T-helper 17 cell (primary cell): ENCODE measurements around the gene XYLT1. TPM values are rescaled to one million over a fixed set of nuclear protein-coding genes. Genes with fewer than 3 reads are reported as not detected.
A peak's percentile ranks its signal among the peaks of the same experiment; 100 is the strongest.

Experiments
- ATAC-seq: fragments of 150-1000 bp; cut with Tn5 transposase; 2 replicates; pipeline ENCODE4 v1.10.0; 2021; ENCODE audit warnings: mild to moderate bottlenecking, moderate library complexity
- DNase-seq, 3 donors: peaks; one replicate each; pipeline versions ENCODE4 v3.0.0 to v3.0.0-alpha.2; 2020 to 2021
- H3K9me3 ChIP-seq: one replicate; pipeline ENCODE4 v1.7.0; 2013; ENCODE audit warnings: low read length, mild to moderate bottlenecking; ENCODE audit not compliant: control insufficient read depth, poor library complexity, severe bottlenecking
- H3K27ac Mint-ChIP-seq: one replicate; pipeline ENCODE4 v1.8.0; 2022; ENCODE audit warnings: mild to moderate bottlenecking, moderate library complexity, mixed read lengths
- H3K27me3 Mint-ChIP-seq: one replicate; pipeline ENCODE4 v1.8.0; 2022; ENCODE audit warnings: mixed read lengths
- H3K36me3 Mint-ChIP-seq: one replicate; pipeline ENCODE4 v1.8.0; 2022; ENCODE audit warnings: low read depth, mixed read lengths
- H3K4me1 Mint-ChIP-seq: one replicate; pipeline ENCODE4 v1.8.0; 2022; ENCODE audit warnings: mild to moderate bottlenecking, mixed read lengths
- H3K4me3 Mint-ChIP-seq: one replicate; pipeline ENCODE4 v1.8.0; 2022; ENCODE audit warnings: mild to moderate bottlenecking, moderate library complexity, mixed read lengths
- total RNA-seq, 4 donors: library from RNA in 2 of 4; stranded (reverse) in 2 of 4; gene quantifications; one replicate each; pipeline ENCODE4 v1.2.3 and lab custom pipeline; 2022 to 2026

XYLT1 gene
- total RNA-seq, 2 donors from 2014 or later: 33.8 to 57.3 TPM

DNA sequence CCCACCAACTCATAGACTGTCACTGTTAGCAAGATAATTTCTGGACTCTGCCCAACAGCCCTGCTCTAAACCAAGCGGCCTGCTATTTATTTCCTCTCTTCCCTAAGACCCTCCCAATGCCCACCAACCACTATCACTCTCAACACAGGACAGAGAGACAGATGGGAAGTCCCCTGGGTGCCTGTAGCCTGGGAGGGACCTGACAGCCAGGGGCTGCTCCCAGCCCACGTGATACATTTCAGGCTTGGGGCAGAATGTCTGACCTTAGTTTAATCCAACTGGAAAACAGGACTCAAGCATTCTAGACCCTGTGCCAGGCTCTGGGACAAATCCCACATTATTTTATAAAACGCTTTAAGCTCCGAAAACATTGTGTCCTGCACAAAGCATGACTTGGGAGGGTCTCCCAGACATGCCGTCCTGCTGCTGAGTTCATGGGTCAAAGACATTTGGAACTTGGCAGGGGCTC is 23.6 kb downstream of the XYLT1 start:
- ATAC-seq: no peak
- H3K9me3 ChIP-seq: no peaks in the 10 kb centered on the region
- Mint-ChIP-seq H3K27me3 (no peaks in the 10 kb centered on the region), H3K4me1 (peaks cover 38% of the 10 kb centered on the region), H3K36me3 (peaks cover 3% of the 10 kb centered on the region), H3K4me3 (no peak overlapping the region), H3K27ac (no peak overlapping the region)
- DNase-seq: no peak

DNA sequence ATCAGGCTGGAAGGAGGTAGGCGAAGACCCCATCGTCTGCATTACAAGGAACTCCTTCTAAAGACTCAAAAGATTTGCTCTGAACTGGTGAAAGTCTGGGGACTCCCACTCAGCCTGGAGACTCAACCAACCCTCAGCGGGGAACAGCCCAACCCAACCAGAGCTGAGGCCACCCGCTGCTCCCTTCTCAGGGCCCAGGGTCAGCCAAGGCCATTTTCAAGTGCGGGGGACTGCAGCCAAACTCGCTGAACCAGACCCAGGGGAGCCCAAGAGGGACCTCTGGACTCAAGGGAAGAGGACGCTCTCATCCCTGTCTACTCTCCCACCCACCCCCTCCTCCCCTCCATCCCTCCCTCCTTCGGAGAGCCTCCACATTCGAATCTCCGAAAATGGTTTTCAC is 24.1 kb downstream of the XYLT1 start:
- no peaks in the 10 kb centered on the region for H3K27me3 Mint-ChIP-seq
- no peaks in the 10 kb centered on the region for H3K9me3 ChIP-seq
- H3K4me3 Mint-ChIP-seq: no peak overlapping the region
- H3K27ac Mint-ChIP-seq: peak overlapping the region; percentile 3
- H3K4me1 Mint-ChIP-seq: peaks cover 34% of the 10 kb centered on the region
- DNase-seq: no peak
- no peak for ATAC-seq
- peaks cover 3% of the 10 kb centered on the region for H3K36me3 Mint-ChIP-seq

DNA sequence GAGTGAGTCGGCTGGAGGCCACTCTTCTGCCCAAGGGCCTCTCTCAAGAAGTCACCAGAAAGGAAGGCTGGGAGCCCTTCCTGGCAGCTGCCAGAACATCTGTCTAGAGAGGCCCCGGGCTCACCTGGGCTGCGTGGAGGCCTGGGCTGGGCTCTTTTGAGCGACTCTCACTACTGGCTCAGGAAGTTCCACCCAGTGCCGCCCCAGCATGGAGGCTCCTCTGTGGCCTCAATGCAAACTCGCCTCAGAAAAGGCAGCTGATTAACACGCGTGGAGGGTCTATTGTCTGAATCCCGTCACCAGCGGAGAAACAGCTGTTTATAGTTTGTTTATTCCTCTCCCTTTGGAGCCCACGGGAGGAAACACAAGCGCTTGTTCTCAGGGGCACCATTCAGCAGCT is 25.3 kb downstream of the XYLT1 start:
- Mint-ChIP-seq H3K36me3 (peaks cover 3% of the 10 kb centered on the region), H3K4me1 (peaks cover 28% of the 10 kb centered on the region), H3K4me3 (no peak overlapping the region), H3K27ac (peak overlapping the region; percentile 3), H3K27me3 (no peaks in the 10 kb centered on the region)
- ATAC-seq (no peak), DNase-seq (no peak)
- H3K9me3 ChIP-seq: no peaks in the 10 kb centered on the region

DNA sequence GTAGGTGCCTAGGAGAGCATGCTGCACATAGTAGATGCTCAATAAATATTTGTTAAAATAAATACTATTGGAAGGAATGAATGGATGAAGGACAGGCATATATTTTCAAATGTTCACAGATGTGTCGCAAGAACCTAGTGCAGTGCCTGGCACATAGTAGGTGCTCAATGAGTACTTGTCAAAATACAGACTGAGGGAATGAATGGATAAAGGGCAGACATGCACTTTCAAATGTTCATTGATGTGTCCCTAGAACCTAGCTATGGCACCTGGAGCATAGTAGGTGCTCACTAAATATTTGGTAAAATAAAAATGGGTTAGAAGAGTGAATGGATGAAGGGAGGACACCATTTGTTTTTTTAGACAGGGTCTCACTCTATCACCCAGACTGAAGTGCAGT is 26.1 kb downstream of the XYLT1 start:
- ATAC-seq (no peak), DNase-seq (no peak)
- H3K36me3 Mint-ChIP-seq: peaks cover 3% of the 10 kb centered on the region
- H3K9me3 ChIP-seq: no peaks in the 10 kb centered on the region
- H3K27me3 Mint-ChIP-seq: no peaks in the 10 kb centered on the region
- peak overlapping the region; percentile 42 for H3K27ac Mint-ChIP-seq
- no peak overlapping the region for H3K4me3 Mint-ChIP-seq
- H3K4me1 Mint-ChIP-seq: peaks cover 27% of the 10 kb centered on the region

DNA sequence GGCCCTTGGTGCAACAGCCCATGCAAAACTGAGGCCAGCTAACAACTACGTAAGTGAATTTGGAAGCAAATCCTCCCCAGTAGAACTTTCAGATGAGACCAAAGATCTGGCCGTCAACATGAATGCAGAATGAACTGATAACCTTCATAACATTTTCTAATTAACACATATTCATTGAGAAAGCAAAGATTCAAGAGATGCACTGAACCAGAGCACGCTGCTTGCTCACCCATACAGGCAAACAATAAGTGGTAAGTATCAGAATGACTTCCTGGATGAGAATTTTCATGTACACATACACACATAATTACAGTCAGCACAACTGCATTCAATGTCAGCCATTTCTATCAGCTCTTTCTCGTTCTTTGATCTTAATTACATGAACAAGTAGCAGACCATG is 30.6 kb downstream of the XYLT1 start:
- Mint-ChIP-seq H3K4me3 (no peak overlapping the region), H3K36me3 (peaks cover 3% of the 10 kb centered on the region), H3K27ac (peak overlapping the region; percentile 79), H3K27me3 (no peaks in the 10 kb centered on the region), H3K4me1 (peaks cover 30% of the 10 kb centered on the region)
- ATAC-seq: no peak
- H3K9me3 ChIP-seq: no peaks in the 10 kb centered on the region
- no peak for DNase-seq

DNA sequence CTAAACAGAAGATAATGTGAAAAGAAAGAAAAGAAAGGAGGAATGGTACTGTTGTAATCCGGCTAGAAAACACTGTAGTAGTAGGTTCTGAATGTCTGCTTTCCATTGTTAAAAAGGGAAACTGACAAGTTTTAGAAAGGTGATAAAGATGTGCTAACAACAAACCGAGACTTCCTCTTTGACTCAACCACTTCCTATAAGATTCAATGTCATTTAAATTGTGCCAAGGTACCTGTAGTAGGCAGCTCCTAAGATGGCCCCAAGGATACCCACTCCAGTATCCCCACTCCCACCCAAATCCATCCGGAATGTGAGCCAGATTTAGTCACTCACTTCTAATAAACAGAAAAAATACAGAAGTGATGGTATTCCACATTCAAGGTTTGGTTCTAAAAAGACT is 31.2 kb downstream of the XYLT1 start:
- H3K27ac Mint-ChIP-seq: peak overlapping the region; percentile 79
- ATAC-seq (peak; percentile 65), DNase-seq (no peak)
- peaks cover 3% of the 10 kb centered on the region for H3K36me3 Mint-ChIP-seq
- peak overlapping the region; percentile 68 for H3K4me3 Mint-ChIP-seq
- H3K27me3 Mint-ChIP-seq: no peaks in the 10 kb centered on the region
- no peaks in the 10 kb centered on the region for H3K9me3 ChIP-seq
- peaks cover 30% of the 10 kb centered on the region for H3K4me1 Mint-ChIP-seq

DNA sequence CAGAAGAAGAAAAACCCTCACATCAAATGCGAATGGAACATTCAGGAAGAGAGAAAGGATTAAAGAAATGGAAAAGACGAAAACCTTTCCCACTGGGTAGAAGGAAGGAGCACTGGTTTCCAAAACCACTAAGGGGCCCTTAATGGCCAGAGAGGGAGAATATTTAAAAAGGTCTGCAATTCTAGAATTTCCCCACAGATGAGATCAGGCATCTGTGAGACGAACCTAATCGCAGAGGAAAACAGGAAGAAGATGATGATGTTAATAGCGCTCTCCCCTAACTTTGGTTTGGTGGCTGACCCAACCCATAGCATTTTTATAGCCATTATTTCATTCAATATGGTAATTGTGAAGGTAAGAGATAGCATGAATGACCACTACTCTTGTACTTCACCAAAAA is 32.8 kb downstream of the XYLT1 start:
- Mint-ChIP-seq H3K27ac (peak overlapping the region; percentile 41), H3K4me3 (no peak overlapping the region), H3K36me3 (no peaks in the 10 kb centered on the region), H3K4me1 (peaks cover 29% of the 10 kb centered on the region), H3K27me3 (no peaks in the 10 kb centered on the region)
- no peak for DNase-seq
- no peaks in the 10 kb centered on the region for H3K9me3 ChIP-seq
- ATAC-seq: no peak

DNA sequence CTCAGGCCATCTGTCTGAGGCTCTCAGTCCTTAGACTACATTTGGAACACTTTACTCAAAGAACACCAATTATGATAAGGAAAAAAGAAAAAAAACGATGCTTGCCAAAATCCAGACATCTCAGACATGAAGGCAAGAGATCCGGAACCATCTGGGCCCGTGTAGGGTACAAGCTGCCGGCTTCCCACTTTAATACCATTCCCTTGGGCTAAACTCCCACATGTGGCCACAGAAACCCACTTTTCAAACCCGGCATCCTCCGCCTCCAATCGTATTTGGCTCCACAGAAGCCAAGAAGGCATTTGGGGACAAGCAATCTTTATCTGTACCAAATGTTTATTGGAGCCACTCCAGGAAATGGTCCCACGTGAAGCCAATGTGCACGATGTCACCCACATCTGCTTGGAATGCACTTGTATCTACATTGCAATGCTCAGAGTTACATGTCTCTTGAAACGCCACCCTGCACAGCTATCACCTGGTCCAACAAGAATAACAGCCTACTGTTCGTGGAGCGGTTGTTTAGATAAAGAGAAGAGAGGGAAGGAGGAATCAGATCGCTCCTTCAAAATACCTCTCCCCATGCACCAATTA is 33.5 kb downstream of the XYLT1 start:
- peak overlapping the region; percentile 41 for H3K27ac Mint-ChIP-seq
- H3K4me1 Mint-ChIP-seq: peaks cover 34% of the 10 kb centered on the region
- ATAC-seq: no peak
- no peak for DNase-seq
- no peaks in the 10 kb centered on the region for H3K9me3 ChIP-seq
- H3K36me3 Mint-ChIP-seq: no peaks in the 10 kb centered on the region
- H3K4me3 Mint-ChIP-seq: no peak overlapping the region
- no peaks in the 10 kb centered on the region for H3K27me3 Mint-ChIP-seq

DNA sequence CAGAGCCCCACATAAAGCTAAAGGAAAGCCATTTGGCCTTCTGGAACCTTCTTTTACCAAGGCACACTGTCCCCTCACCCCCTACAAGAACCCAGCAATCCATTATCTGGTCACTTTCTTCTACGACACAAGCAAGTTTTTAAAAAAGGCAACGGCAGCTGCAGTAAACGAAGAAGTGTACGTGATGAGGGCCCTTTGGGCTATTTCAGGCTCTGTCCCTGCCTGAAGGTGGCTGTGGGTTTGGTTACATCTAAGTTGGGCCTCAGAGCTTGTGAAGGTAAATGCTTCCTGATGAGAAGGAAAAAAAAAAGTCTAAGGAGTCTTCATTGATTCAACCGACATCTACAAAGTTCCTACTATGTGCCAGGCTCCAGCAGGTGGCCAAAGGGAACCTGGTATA is 35.4 kb downstream of the XYLT1 start:
- DNase-seq (no peak), ATAC-seq (no peak)
- H3K4me1 Mint-ChIP-seq: peaks cover 34% of the 10 kb centered on the region
- H3K9me3 ChIP-seq: no peaks in the 10 kb centered on the region
- H3K4me3 Mint-ChIP-seq: no peak overlapping the region
- H3K27ac Mint-ChIP-seq: no peak overlapping the region
- no peaks in the 10 kb centered on the region for H3K27me3 Mint-ChIP-seq
- no peaks in the 10 kb centered on the region for H3K36me3 Mint-ChIP-seq

DNA sequence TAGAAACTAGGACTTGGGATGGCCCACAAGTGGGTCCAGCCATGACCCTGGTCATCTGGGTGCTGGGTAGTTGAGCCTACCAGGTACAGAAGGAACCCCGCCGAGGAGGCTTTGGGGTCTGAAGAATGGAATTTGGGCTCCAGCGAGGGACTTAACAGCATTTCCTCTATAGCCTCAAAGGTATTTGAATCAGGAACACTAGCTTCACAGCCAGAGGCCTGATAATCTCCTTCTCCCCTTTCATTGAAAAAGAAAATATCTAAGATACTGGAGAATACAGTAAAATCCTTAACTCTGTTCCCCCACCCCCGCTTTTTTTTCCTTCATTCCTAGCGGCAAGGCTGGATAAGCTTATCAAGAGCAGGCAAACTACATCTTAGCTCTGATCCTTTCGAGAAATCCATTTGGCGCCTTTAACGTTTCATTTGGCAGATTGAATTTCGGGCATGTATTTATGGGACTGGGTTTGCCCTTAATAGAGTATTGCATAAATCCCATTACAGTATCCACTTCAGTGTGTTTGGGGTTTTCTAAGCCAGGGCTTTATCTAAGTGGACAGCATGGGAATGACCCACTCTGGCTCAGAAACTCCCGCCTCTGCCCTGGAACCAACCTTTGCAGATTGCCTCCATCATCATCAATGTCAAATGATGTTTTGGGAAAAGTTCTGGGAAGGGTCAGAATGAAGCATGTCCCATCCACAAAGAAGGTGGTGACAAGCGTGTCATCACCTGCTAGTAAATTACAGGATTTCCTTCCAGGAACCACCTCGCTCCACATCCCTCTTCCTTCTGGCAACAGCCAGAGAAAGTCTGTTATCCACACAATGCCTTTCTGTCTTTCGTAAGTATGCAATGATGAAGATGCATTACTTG is 36.9 kb downstream of the XYLT1 start:
- Mint-ChIP-seq H3K27me3 (no peaks in the 10 kb centered on the region), H3K27ac (no peak overlapping the region), H3K4me3 (no peak overlapping the region), H3K4me1 (peaks cover 23% of the 10 kb centered on the region), H3K36me3 (no peaks in the 10 kb centered on the region)
- DNase-seq (no peak), ATAC-seq (no peak)
- no peaks in the 10 kb centered on the region for H3K9me3 ChIP-seq

DNA sequence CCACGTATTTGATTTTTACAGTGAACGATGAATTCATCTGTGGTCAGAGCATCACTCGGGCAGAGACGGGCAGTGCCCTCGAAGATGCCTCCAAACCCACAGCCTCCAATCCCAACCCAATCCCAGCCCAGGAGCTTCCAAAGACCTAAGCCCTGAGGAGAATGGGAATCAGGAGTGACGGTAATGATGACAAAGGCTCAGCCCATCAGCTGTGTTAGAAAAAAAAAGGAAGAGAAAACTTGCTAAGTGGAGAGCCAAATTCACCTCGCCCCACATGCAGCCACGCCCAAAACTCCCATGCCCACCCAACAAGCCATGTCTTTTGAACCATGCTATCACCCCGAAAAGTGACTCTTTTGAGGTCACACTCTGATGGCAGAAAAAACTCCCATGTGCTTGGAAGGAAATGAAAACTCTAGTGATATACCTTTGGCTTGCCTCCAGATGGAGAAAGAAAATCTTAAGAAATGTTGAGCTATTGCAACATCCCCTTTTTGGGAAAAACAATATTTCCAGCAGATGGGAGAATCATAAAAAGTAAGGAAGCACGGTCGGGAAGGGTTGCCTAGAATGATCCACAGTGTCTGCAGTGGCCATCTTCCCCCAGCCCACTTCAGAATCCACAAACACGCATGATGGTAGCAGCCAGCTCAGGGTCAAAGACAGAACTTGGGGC is 37.7 kb downstream of the XYLT1 start:
- Mint-ChIP-seq H3K4me1 (peaks cover 21% of the 10 kb centered on the region), H3K27ac (no peak overlapping the region), H3K4me3 (no peak overlapping the region), H3K36me3 (no peaks in the 10 kb centered on the region), H3K27me3 (no peaks in the 10 kb centered on the region)
- DNase-seq (no peak), ATAC-seq (no peak)
- no peaks in the 10 kb centered on the region for H3K9me3 ChIP-seq

DNA sequence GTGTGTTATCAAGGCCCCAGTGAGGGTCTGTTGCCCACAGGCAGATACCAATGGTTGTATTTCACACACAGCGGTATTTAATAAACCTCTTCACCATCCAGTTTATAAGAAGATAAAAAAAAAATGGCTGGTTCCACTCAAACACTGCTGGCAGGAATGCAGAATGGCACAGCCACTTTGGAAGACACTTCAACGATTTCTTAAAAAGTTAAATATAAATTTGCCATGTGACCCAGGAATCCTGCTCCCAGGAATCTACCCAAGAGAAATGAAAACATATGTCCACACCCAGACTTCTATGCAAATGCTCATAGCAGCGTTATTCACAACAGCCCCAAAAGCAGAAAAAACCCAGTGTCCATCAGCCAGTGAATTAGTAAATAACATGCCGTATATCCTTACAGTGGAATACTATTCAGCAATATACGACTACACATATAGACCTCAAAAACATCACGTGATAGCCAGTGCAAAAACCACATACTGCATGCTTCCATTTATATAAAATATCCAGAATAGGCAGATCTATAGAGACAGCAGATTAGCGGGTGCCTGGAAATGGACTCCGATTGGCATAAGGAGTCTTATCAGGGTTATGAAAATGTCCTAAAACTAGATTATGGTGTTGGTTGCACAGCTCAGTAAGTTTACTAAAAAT is 38.7 kb downstream of the XYLT1 start:
- H3K4me3 Mint-ChIP-seq: no peak overlapping the region
- no peaks in the 10 kb centered on the region for H3K27me3 Mint-ChIP-seq
- peak overlapping the region; percentile 6 for H3K27ac Mint-ChIP-seq
- H3K4me1 Mint-ChIP-seq: peaks cover 17% of the 10 kb centered on the region
- DNase-seq (no peak), ATAC-seq (no peak)
- no peaks in the 10 kb centered on the region for H3K36me3 Mint-ChIP-seq
- H3K9me3 ChIP-seq: no peaks in the 10 kb centered on the region

DNA sequence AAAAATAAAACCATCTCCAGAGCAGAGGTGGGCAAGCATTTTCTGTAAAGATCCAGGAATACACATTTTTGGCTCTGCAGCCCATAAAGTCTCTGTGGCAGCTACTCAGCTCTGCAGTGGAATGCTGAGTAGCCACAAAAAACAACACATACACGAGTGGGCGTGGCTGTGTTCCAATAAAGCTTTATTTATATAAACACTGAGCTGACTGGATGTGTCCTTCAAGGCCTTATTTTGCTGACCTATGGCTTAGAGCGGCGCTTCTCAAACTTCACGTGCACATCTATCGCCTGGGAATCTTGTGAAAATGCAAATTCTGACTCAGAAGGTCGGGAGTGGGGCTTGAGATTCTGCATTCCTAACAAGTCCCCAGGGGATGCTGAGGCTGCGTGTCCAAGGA is 39.7 kb downstream of the XYLT1 start:
- DNase-seq (no peak), ATAC-seq (no peak)
- Mint-ChIP-seq H3K27ac (peak overlapping the region; percentile 8), H3K36me3 (peaks cover 3% of the 10 kb centered on the region), H3K27me3 (no peaks in the 10 kb centered on the region), H3K4me3 (no peak overlapping the region), H3K4me1 (peaks cover 13% of the 10 kb centered on the region)
- H3K9me3 ChIP-seq: no peaks in the 10 kb centered on the region
